NCI-H187 (cell line): Measurements from ENCODE around the gene ARF1.

Source experiments
- DNase-seq, 2 experiments: peaks; one replicate each; lab custom pipeline; 2025; lab: John Stamatoyannopoulos, UW

Gene ARF1

GRCh38 chr1:228148196-228148861, 65.8 kb downstream of the ARF1 start:
- no peak for DNase-seq
